Uterus (tissue), 2 donors: Measurements from ENCODE around the gene COCH.

Source experiments
- CTCF ChIP-seq, 4 experiments: fragments of 200-600 bp in 2 of 4; fragments of 450-650 bp in 2 of 4; sonication (generic) in 2 of 4; IDR thresholded peaks; one replicate each; pipeline ENCODE4 v1.5.1; 2016 to 2019; ENCODE audit warnings: antibody characterized with exemption in 4 of 4, mild to moderate bottlenecking in 2 of 4, moderate library complexity in 1 of 4
- POLR2A ChIP-seq, 2 donors: fragments of 450-650 bp; IDR thresholded peaks; one replicate each; pipeline ENCODE4 v1.6.1; 2016; ENCODE audit warnings: antibody characterized with exemption in 2 of 2, mild to moderate bottlenecking in 1 of 2, moderate library complexity in 1 of 2

GRCh38 chr14:30861200-30861599, 13.2 kb upstream of the COCH start:
- no peak for TF ChIP-seq CTCF (IDR thresholded peaks at IDR 0.05)
- no peak for TF ChIP-seq POLR2A (IDR thresholded peaks at IDR 0.05)
